HG03354 (cell line): Measurements from ENCODE around the gene NAV3.

ENCODE experiments used
- ATAC-seq: cut with Tn5 transposase; IDR thresholded peaks from one replicate; pipeline ENCODE4 v1.9.1; 2021; ENCODE audit warnings: mild to moderate bottlenecking; ENCODE audit not compliant: unreplicated experiment, poor library complexity, severe bottlenecking

NAV3 gene

GRCh38 chr12:77842430-77842829 lies 11.7 kb downstream of the NAV3 start:
- no peak for ATAC-seq

GRCh38 chr12:77845831-77846230 lies 15.1 kb downstream of the NAV3 start:
- no peak for ATAC-seq

- ATAC-seq: peak; percentile 98
Measured at GRCh38 chr12:77847060-77847541, 16.4 kb downstream of the NAV3 start.

- ATAC-seq: peak; percentile 41
Measured at GRCh38 chr12:77847680-77848431, 17.2 kb downstream of the NAV3 start.

- no peak for ATAC-seq
Measured at GRCh38 chr12:77850129-77850528, 19.4 kb downstream of the NAV3 start.

GRCh38 chr12:77850698-77851097 lies 20.0 kb downstream of the NAV3 start:
- ATAC-seq: no peak

- ATAC-seq: no peak
Measured at GRCh38 chr12:77855548-77855947, 24.9 kb downstream of the NAV3 start.

GRCh38 chr12:77861317-77861716 lies 30.6 kb downstream of the NAV3 start:
- ATAC-seq: no peak

GRCh38 chr12:77865178-77865577 lies 34.5 kb downstream of the NAV3 start:
- ATAC-seq: no peak

GRCh38 chr12:77878901-77879300 lies 48.2 kb downstream of the NAV3 start:
- no peak for ATAC-seq

GRCh38 chr12:77882709-77883108 lies 52.0 kb downstream of the NAV3 start:
- ATAC-seq: peak; percentile 71

- no peak for ATAC-seq
Measured at GRCh38 chr12:77888611-77889010, 57.9 kb downstream of the NAV3 start.

- no peak for ATAC-seq
Measured at GRCh38 chr12:77891518-77892147, 60.9 kb downstream of the NAV3 start.

GRCh38 chr12:77893918-77894317 lies 63.2 kb downstream of the NAV3 start:
- ATAC-seq: no peak

- no peak for ATAC-seq
Measured at GRCh38 chr12:77894556-77894955, 63.9 kb downstream of the NAV3 start.

GRCh38 chr12:77895699-77896098 lies 65.0 kb downstream of the NAV3 start:
- ATAC-seq: no peak

GRCh38 chr12:77907936-77908335 lies 77.2 kb downstream of the NAV3 start:
- ATAC-seq: no peak

GRCh38 chr12:77914081-77914488 lies 83.4 kb downstream of the NAV3 start:
- ATAC-seq: no peak

GRCh38 chr12:77915071-77915600 lies 84.4 kb downstream of the NAV3 start:
- no peak for ATAC-seq

- no peak for ATAC-seq
Measured at GRCh38 chr12:77916276-77916675, 85.6 kb downstream of the NAV3 start.

- ATAC-seq: no peak
Measured at GRCh38 chr12:77918046-77918445, 87.4 kb downstream of the NAV3 start.
